SU-DHL-6 (cell line): ENCODE data around the gene FAM186B.

Experiments used
- EZH2phosphoT487 ChIP-seq: fragments of 200-600 bp; sonication (generic), shearing (Covaris generic); conservative IDR thresholded peaks from 2 replicates; pipeline ENCODE4 v1.6.1; 2018; ENCODE audit warnings: mild to moderate bottlenecking, antibody characterized with exemption, low read length, moderate library complexity, mixed read lengths
- TF ChIP-seq, protein P1 (sequence below): fragments of 200-600 bp; sonication (generic); IDR thresholded peaks from one replicate; pipeline ENCODE4 v1.5.1; 2017; ENCODE audit warnings: antibody characterized with exemption, mild to moderate bottlenecking, low read length, moderate library complexity; ENCODE audit not compliant: insufficient read depth, poor library complexity, severe bottlenecking

DNA sequence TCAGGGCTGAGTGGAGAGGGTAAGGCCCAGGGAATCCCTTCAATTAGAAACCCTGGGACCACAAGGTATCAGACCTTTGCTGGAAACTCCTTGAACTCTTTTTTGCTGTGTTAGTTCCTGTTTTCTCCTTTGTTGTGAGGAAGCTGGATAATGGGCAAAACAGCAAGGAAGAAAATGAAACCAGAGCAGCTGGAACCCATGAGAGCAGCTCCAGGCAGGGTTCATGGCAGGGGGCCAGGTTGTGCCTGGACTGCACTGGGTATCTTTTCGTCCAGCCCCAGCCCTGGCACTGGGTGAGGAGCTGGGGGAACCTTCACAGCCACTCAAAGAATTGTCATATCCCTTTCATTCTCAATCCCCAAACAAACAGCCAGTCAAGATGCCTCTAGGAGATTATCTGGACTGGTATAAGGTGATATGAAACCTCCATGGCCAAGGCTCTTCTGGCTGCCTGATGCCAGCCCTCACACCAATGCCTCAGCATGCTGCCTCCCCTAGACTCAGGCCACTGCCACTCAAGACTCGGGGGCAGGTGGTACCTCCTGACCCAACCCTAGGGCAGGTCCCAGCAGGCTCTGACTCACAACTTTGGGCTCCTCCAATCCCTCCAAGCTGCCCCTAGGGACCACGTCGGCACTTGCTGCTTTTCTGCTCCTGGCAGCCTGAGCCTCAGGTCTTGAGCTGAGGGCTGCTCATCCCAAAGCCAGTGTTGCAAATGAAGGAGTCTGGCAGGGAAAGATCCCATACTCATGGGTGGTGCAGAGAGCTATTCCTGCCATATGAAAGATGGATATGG lies 16.5 kb downstream of the FAM186B start:
- TF ChIP-seq, protein P1, sequence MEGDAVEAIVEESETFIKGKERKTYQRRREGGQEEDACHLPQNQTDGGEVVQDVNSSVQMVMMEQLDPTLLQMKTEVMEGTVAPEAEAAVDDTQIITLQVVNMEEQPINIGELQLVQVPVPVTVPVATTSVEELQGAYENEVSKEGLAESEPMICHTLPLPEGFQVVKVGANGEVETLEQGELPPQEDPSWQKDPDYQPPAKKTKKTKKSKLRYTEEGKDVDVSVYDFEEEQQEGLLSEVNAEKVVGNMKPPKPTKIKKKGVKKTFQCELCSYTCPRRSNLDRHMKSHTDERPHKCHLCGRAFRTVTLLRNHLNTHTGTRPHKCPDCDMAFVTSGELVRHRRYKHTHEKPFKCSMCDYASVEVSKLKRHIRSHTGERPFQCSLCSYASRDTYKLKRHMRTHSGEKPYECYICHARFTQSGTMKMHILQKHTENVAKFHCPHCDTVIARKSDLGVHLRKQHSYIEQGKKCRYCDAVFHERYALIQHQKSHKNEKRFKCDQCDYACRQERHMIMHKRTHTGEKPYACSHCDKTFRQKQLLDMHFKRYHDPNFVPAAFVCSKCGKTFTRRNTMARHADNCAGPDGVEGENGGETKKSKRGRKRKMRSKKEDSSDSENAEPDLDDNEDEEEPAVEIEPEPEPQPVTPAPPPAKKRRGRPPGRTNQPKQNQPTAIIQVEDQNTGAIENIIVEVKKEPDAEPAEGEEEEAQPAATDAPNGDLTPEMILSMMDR = no peak
- no peak for TF ChIP-seq EZH2phosphoT487
